ENCODE results near the gene NDUFC2.

NDUFC2 gene

DNA sequence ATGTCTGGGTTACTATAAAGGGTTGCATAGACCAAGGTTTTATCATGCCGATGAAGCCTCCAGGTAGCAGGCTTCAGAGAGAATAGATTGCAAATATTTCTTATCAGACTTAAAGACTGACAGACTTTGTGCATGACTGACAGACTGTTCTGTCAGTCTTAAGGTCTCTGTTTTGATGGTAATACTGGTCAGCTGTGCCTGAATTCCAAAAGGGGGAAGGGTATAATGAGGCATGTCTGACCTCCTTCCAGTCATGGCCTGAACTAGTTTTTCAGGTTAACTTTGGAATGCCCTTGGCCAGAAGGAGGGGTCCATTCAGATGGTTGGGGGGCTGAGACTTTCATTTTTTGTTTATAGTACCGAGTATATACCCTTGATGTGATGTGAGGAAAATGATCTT is 51.9 kb downstream of the NDUFC2 start:
- DNase-seq (ENCODE audit: low spot score): no peak
- TF ChIP-seq, protein P1, sequence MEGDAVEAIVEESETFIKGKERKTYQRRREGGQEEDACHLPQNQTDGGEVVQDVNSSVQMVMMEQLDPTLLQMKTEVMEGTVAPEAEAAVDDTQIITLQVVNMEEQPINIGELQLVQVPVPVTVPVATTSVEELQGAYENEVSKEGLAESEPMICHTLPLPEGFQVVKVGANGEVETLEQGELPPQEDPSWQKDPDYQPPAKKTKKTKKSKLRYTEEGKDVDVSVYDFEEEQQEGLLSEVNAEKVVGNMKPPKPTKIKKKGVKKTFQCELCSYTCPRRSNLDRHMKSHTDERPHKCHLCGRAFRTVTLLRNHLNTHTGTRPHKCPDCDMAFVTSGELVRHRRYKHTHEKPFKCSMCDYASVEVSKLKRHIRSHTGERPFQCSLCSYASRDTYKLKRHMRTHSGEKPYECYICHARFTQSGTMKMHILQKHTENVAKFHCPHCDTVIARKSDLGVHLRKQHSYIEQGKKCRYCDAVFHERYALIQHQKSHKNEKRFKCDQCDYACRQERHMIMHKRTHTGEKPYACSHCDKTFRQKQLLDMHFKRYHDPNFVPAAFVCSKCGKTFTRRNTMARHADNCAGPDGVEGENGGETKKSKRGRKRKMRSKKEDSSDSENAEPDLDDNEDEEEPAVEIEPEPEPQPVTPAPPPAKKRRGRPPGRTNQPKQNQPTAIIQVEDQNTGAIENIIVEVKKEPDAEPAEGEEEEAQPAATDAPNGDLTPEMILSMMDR (IDR thresholded peaks at IDR 0.05; ENCODE audit: extremely low read depth, missing control alignments): no peak

DNA sequence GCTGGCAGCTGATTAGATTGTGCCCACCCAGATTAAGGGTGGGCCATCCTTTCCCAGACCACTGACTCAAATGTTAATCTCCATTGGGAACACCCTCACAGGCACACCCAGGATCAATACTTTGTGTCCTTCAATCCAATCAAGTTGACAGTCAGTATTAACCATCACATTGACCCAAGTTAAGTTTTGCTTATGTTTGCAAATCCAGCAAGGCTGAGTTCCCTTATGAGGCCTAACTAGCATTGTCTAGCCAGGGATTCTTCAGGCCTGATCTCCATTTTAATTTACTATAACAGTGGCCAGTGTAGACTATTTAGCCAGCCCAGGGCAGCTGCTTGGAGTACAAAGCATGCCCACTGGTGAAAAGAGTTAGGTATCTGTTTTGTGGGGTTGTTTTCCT is 54.3 kb downstream of the NDUFC2 start:
- DNase-seq (ENCODE audit: low spot score): no peak
- TF ChIP-seq, protein P1 (IDR thresholded peaks at IDR 0.05; ENCODE audit: extremely low read depth, missing control alignments): no peak

DNA sequence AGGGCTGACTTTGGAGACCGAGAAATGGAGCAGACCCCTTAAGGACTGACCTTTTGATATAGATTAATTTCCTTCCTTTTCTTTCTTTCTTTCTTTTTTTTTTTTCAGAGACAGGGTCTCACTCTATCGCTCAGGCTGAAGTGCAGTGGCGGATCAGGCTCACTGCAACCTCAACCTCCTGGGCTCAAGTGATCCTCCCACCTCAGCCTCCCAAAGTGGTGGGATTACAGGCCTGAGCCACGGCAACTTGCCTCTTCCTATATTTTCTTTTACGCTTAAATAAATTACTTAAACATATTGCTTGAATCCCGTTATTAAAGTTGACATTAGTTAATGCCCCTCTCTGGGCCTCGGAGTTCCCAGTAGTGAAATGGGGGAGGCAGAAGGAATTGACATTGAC is 56.2 kb downstream of the NDUFC2 start:
- no peak for DNase-seq (ENCODE audit: low spot score)
- TF ChIP-seq, protein P1 (IDR thresholded peaks at IDR 0.05; ENCODE audit: extremely low read depth, missing control alignments): no peak

DNA sequence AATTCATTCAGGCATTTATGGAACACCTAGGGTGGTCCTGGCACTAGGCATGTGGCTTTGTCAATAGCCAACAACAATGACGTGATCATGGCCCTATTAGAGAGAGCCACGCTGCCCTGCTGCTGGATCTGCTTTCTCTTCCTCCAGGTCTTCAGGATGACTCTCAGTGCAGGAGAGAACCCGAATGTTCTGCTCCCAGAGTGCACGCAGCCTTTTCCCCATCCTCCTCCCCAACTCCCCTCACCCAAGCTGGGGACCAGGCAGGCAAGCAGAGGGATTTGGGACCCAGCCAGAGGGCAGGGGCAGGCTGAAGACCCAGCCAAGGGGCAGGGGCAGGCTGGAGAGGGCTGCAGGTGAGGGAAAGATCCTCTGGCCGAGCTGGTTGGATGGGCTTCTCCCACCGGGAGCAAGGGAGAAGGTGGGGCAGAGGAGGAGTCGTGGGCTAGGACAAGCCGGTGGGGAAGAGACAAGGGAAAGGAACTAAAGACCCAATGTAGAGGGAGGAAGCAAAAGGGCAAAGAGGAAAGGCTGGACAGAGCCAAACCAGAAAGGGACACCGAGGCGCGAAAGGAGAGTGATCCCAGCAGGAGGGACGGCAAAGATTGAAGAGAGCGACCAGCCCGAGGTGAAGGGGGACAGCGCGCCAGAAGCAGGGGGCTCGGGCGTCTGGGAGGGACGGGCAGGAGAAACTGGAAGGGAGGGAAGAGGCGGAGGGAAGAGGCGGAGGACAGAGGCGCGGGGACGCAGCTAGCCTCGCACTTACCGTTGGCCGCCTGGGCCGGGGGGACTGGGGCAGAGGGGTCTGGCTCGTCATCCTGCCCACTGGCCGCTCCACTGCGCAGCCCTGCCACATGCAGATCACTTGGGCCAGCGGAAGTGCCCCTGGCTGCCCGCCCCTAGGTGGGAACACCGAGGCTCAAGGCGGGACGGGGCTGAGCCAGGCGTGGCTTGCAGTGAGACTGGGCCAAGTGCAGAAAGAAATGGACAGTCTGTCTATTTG is 57.0 kb downstream of the NDUFC2 start, which contains the start of gene KCTD14:
Gene KCTD14, minus strand, starts transcription at position 880 of the 1,000 bp plus-strand sequence. Its CDS starts 27 bp downstream, at position 853.
- no peak for DNase-seq (ENCODE audit: low spot score)
- TF ChIP-seq, protein P1 (IDR thresholded peaks at IDR 0.05; ENCODE audit: extremely low read depth, missing control alignments): no peak

DNA sequence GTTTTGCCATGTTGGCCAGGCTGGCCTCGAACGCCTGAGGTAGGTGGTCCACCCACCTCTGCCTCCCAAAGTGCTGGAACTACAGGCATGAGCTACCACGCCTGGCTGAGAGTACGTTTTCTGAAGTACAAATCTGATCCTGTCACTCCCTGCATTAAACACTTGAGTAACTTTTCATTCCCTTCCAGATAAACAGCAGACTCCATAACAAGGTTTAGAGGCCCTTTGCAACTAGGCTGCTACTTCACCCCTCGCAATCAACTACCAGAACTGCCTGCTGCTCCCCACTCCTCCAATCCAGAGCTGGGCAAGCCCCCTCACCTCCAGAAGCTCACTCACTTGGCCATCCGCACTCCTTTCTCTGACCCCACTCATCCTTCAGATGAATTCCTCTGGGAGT is 58.1 kb downstream of the NDUFC2 start:
- TF ChIP-seq, protein P1 (IDR thresholded peaks at IDR 0.05; ENCODE audit: extremely low read depth, missing control alignments): no peak
- no peak for DNase-seq (ENCODE audit: low spot score)

DNA sequence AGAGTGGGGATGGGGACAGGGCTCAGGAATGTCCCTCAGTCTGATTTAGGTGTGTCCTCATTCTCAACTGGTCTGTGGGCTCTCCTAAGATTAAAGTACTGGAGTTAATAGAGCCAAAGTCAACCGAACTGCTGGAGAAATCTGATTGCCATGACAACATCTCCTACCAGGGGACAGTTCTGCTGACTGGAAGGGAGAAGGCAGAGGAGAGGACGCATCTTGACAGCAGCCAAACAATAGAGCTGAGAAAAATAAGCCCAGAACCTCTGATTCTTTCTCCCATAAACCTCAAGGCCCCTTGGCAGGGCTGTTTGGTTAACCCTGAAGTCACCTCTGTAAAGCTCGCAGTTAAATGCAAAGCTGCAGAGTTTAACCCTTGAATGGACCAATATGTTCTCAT is 59.4 kb downstream of the NDUFC2 start:
- no peak for DNase-seq (ENCODE audit: low spot score)

DNA sequence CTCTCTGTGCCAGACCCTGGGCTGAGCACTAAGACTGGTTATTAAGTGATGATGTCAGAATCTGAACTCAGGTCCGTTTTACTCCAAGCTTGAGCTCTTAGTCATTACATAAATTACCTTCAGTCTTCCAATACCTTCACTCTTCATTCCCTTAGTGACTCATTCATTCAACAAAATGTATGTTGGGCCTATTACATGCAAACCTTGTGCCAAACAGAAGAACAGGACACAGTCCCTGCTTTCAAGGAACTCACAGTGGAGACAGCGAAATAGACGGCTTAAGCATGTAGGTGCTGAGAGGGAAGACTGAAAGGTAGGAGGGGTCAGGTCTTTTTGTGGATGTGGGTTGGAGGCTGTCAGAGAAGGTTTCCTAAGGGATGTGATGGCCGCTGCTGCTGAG is 59.9 kb downstream of the NDUFC2 start:
- no peak for DNase-seq (ENCODE audit: low spot score)
- TF ChIP-seq, protein P1 (IDR thresholded peaks at IDR 0.05; ENCODE audit: extremely low read depth, missing control alignments): no peak

More for the DNA sequence above, 59.4 kb downstream of the NDUFC2 start:
- TF ChIP-seq, protein P1 (IDR thresholded peaks at IDR 0.05; ENCODE audit: extremely low read depth, missing control alignments): no peak
